ENCODE data around the gene STIP1. TPM values are rescaled to one million over a fixed set of nuclear protein-coding genes. Genes with fewer than 3 reads are reported as not detected.

The STIP1 gene
- total and polyA plus RNA-seq, 10 of the 15 experiments (the other 5 are each of a cell fraction or from before 2014, with no cell fraction given): 25.2 to 291 (median 191) TPM

DNA sequence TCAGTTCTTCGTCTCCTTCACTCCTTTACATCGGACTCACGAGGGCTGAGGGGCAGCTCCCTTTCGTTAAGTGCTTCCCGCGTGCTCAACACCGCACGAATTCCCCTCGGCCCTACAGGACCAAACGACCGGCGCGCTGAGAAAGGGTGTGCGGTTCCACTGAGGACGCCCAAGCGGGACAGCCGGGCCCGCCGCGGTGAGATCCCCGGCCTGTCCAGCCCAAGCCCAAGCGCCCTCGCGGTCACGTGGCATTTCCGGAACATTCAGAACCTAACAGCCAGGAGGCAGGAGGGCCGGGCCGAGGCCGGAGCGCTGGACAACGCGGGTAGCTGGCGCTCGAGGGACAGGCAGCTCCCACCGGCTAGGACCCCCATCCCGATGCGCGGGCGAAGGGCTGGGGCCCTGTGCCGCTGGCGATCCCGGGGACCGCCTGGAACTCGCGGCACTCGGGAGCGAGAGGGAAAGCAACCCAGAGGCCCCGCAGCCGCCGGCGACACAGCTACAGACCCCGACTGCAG is 737 bp upstream of the STIP1 start:
- no peak for DNase-seq (ENCODE audit: low read depth, low spot score)
- ChIA-PET POLR2A (interaction anchor here (0.6 to 6.4 kb wide), 13 partner anchors 10 to 529 kb away, joined by 3 to 68 read pairs (median 4); partner anchors contain the start of genes ESRRA, FERMT3, FKBP2 and NUDT22), SMC1A (ENCODE audit: uncharacterized antibody, unreplicated experiment) (interaction anchor here (1.0 to 2.3 kb wide), 2 partner anchors 10 to 21 kb away, joined by 3 to 15 read pairs; partner anchors contain the start of gene FERMT3), RAD21 (ENCODE audit: unreplicated experiment) (interaction anchor here (1.0 to 2.5 kb wide), 4 partner anchors 19 to 170 kb away, joined by 3 to 32 read pairs (median 4); partner anchors contain the start of genes FERMT3 and MACROD1), CTCF (interaction anchor here (0.6 to 5.6 kb wide), 11 partner anchors 11 to 155 kb away, joined by 3 to 52 read pairs (median 5); partner anchors contain the start of genes FERMT3, PLCB3, PRDX5 and TRMT112)
- intact Hi-C loops (cut with micrococcal nuclease; ENCODE audit: unreplicated experiment) (no loop called here), in situ Hi-C loops (cut with MboI) (no loop called here)
- TSS peak; percentile 92 for BruUV-seq (replicated peaks)
- Histone ChIP-seq H2AFZ (ENCODE audit: control insufficient read depth, low read depth, low read length) (peak overlapping the region; percentile 53), H3K4me2 (ENCODE audit: control insufficient read depth, insufficient read depth) (peak overlapping the region; percentile 98), H3K9ac (ENCODE audit: control insufficient read depth, insufficient read depth, low read length) (peak overlapping the region; percentile 80), H3K27ac (ENCODE audit: control insufficient read depth, insufficient read depth) (peak overlapping the region; percentile 68), H3K9me3 (replicated peaks; ENCODE audit: control insufficient read depth, insufficient read depth, low read length) (no peaks in the 10 kb centered on the region), H3K4me3 (peak overlapping the region; percentile 80), H3K79me2 (ENCODE audit: control insufficient read depth, insufficient read depth, low read length) (peaks cover 32% of the 10 kb centered on the region), H3K27me3 (replicated peaks in 1 of 2; ENCODE audit: control insufficient read depth in 2 of 2, insufficient read depth in 2 of 2, low read length in 1 of 2) (no peaks in the 10 kb centered on the region), H4K20me1 (ENCODE audit: control insufficient read depth, insufficient read depth) (peaks cover 3% of the 10 kb centered on the region; the same call in 1 of the 2 replicates), H3K36me3 (ENCODE audit: control insufficient read depth in 2 of 2, insufficient read depth in 2 of 2, low read length in 1 of 2) (no peaks in the 10 kb centered on the region; a peak in 1 of 4 replicates), H3K4me1 (ENCODE audit: control insufficient read depth, insufficient read depth, low read length) (peaks cover 20% of the 10 kb centered on the region)
- peak; percentile 48 for ATAC-seq
- 2% methylated on average over 47 of the region's 52 CpGs for WGBS (ENCODE audit: insufficient coverage, insufficient replicate concordance, low lambda C conversion rate, missing lambda C conversion rate)
- no peak for FAIRE-seq
- TF ChIP-seq ATF3 (IDR thresholded peaks at IDR 0.05; ENCODE audit: borderline replicate concordance, extremely low read depth, low read depth, low read length) (peak; percentile 9; the same call in 1 of the 2 replicates), BRCA1 (IDR thresholded peaks at IDR 0.05; ENCODE audit: low read depth, low read length) (no peak), ZNF384 (IDR thresholded peaks at IDR 0.05; ENCODE audit: borderline replicate concordance, low read depth, low read length) (no peak), DPF2 (IDR thresholded peaks at IDR 0.05) (no peak), CHD1 (IDR thresholded peaks at IDR 0.05; ENCODE audit: low read depth, low read length) (no peak), SMARCA5 (IDR thresholded peaks at IDR 0.05) (peak; percentile 69), MAX (IDR thresholded peaks at IDR 0.05; ENCODE audit: low read depth, low read length) (peak; percentile 9; the same call in 1 of the 2 replicates), GATAD2B (conservative IDR thresholded peaks at IDR 0.05; ENCODE audit: low read depth) (peak; percentile 81), RELA (IDR thresholded peaks at IDR 0.05; ENCODE audit: borderline replicate concordance, partially characterized antibody) (peak; percentile 8), ZNF687 (IDR thresholded peaks at IDR 0.05) (0 out of 2 replicates have a peak, but pooled peaks have one; percentile 18), ZBED1 (IDR thresholded peaks at IDR 0.05; ENCODE audit: borderline replicate concordance) (no peak), ASH2L (IDR thresholded peaks at IDR 0.05; ENCODE audit: borderline replicate concordance, low read depth) (no peak), TAF1 (IDR thresholded peaks at IDR 0.05; ENCODE audit: borderline replicate concordance, low read depth, low read length) (peak; percentile 96), MTA2 (IDR thresholded peaks at IDR 0.05; ENCODE audit: low read depth) (no peak), SMC3 (IDR thresholded peaks at IDR 0.05; ENCODE audit: borderline replicate concordance, low read length) (no peak), STAT1 (conservative IDR thresholded peaks at IDR 0.05) (peak; percentile 91; the same call in 1 of the 2 replicates), TCF12 (IDR thresholded peaks at IDR 0.05; ENCODE audit: low read depth, low read length) (no peak; the same call in 1 of the 2 replicates), NFXL1 (IDR thresholded peaks at IDR 0.05; ENCODE audit: borderline replicate concordance) (no peak), KLF5 (IDR thresholded peaks at IDR 0.05; ENCODE audit: partially characterized antibody) (no peak)
- TF ChIP-seq, protein P1, sequence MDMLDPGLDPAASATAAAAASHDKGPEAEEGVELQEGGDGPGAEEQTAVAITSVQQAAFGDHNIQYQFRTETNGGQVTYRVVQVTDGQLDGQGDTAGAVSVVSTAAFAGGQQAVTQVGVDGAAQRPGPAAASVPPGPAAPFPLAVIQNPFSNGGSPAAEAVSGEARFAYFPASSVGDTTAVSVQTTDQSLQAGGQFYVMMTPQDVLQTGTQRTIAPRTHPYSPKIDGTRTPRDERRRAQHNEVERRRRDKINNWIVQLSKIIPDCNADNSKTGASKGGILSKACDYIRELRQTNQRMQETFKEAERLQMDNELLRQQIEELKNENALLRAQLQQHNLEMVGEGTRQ (IDR thresholded peaks at IDR 0.05; ENCODE audit: borderline replicate concordance, low read depth, low read length): no peak

All from GM12878 (cell line).